ENCODE results near the gene FJX1. TPM values are rescaled to one million over a fixed set of nuclear protein-coding genes. Genes with fewer than 3 reads are reported as not detected.

The FJX1 gene
- total RNA-seq, 1 donor from 2014 or later: 16.4 TPM

DNA sequence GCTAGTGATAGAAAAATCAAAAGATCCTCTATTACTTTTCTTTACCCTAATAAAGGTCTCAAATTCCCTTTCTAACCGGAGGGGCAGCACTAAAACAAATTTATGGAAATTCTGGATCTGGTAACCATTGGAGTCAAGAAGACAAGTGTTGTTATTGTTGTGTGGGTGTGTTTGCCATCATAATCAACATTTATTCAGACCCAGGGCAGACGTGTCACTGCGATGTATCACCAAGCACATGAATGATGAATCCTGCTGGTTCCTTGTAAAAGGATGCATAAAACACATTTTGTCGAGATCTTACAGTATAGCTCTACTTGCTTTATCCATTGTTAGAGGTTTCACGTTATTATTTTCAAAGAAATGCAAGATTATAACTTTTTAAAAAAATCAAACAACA lies 12.1 kb upstream of the FJX1 start:
- intact Hi-C loops (cut with DNase I): no loop called here
- Histone ChIP-seq H3K9me3 (no peaks in the 10 kb centered on the region), H3K36me3 (no peaks in the 10 kb centered on the region), H3K4me3 (no peak overlapping the region), H3K27me3 (no peaks in the 10 kb centered on the region), H3K27ac (no peak overlapping the region), H3K4me1 (no peaks in the 10 kb centered on the region)
- TF ChIP-seq, protein P1, sequence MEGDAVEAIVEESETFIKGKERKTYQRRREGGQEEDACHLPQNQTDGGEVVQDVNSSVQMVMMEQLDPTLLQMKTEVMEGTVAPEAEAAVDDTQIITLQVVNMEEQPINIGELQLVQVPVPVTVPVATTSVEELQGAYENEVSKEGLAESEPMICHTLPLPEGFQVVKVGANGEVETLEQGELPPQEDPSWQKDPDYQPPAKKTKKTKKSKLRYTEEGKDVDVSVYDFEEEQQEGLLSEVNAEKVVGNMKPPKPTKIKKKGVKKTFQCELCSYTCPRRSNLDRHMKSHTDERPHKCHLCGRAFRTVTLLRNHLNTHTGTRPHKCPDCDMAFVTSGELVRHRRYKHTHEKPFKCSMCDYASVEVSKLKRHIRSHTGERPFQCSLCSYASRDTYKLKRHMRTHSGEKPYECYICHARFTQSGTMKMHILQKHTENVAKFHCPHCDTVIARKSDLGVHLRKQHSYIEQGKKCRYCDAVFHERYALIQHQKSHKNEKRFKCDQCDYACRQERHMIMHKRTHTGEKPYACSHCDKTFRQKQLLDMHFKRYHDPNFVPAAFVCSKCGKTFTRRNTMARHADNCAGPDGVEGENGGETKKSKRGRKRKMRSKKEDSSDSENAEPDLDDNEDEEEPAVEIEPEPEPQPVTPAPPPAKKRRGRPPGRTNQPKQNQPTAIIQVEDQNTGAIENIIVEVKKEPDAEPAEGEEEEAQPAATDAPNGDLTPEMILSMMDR (IDR thresholded peaks at IDR 0.05): no peak
- DNase-seq (ENCODE audit: low spot score in 2 of 2): no peak

- no peaks in the 10 kb centered on the region for H3K36me3 ChIP-seq
- H3K27ac ChIP-seq: no peak overlapping the region
- DNase-seq (ENCODE audit: low spot score in 2 of 2): no peak
- no peaks in the 10 kb centered on the region for H3K4me1 ChIP-seq
- TF ChIP-seq, protein P1 (IDR thresholded peaks at IDR 0.05): no peak
- H3K27me3 ChIP-seq: no peaks in the 10 kb centered on the region
- no peak overlapping the region for H3K4me3 ChIP-seq
- intact Hi-C loops (cut with DNase I): no loop called here
- H3K9me3 ChIP-seq: no peaks in the 10 kb centered on the region
These were observed 9.8 kb upstream of the FJX1 start for GRCh38 chr11:35608502-35608901.

GRCh38 chr11:35609656-35610055 lies 8.6 kb upstream of the FJX1 start:
- Histone ChIP-seq H3K27ac (no peak overlapping the region), H3K36me3 (no peaks in the 10 kb centered on the region), H3K4me1 (no peaks in the 10 kb centered on the region), H3K4me3 (no peak overlapping the region), H3K27me3 (no peaks in the 10 kb centered on the region), H3K9me3 (no peaks in the 10 kb centered on the region)
- TF ChIP-seq, protein P1 (IDR thresholded peaks at IDR 0.05): no peak
- intact Hi-C loops (cut with DNase I): loop anchor here (10.0 kb wide), 1 partner anchor 335 kb away; the partner anchor contains the start of gene LDLRAD3
- no peak for DNase-seq (ENCODE audit: low spot score in 2 of 2)

GRCh38 chr11:35610631-35611030 lies 7.6 kb upstream of the FJX1 start:
- Histone ChIP-seq H3K36me3 (no peaks in the 10 kb centered on the region), H3K9me3 (no peaks in the 10 kb centered on the region), H3K27me3 (no peaks in the 10 kb centered on the region), H3K4me3 (no peak overlapping the region), H3K27ac (no peak overlapping the region), H3K4me1 (no peaks in the 10 kb centered on the region)
- intact Hi-C loops (cut with DNase I): loop anchor here (10.0 kb wide), 1 partner anchor 334 kb away; the partner anchor contains the start of gene LDLRAD3
- TF ChIP-seq, protein P1 (IDR thresholded peaks at IDR 0.05): no peak
- no peak for DNase-seq (ENCODE audit: low spot score in 2 of 2)

- TF ChIP-seq, protein P1 (IDR thresholded peaks at IDR 0.05): no peak
- no peak overlapping the region for H3K4me3 ChIP-seq
- H3K27me3 ChIP-seq: no peaks in the 10 kb centered on the region
- intact Hi-C loops (cut with DNase I): loop anchor here (10.0 kb wide), 1 partner anchor 333 kb away; the partner anchor contains the start of gene LDLRAD3
- no peaks in the 10 kb centered on the region for H3K9me3 ChIP-seq
- no peak overlapping the region for H3K27ac ChIP-seq
- DNase-seq (ENCODE audit: low spot score in 2 of 2): no peak
- H3K36me3 ChIP-seq: no peaks in the 10 kb centered on the region
- no peaks in the 10 kb centered on the region for H3K4me1 ChIP-seq
These were observed 6.5 kb upstream of the FJX1 start for GRCh38 chr11:35611741-35612140.
